Measurements from ENCODE around the gene CACNB4.

Gene CACNB4

DNA sequence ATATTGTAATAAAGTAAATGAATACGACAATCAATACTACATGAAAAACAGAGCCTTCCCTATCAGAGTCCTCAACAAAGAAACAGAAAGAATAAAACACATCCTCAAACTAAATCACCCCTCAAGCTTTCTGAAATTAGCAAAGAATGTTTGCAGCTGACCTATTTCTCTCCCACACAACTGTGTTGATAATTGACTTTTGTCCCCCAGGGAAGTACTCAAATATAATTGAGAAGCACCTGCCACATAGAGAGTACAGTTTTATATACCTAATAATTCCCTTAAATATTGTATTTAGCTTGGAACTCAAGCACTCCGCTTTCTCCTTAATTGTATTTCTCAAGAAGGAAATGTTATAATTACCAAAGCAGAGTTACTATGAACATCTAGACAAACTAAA lies 12.6 kb downstream of the CACNB4 start:
- no peak for DNase-seq

DNA sequence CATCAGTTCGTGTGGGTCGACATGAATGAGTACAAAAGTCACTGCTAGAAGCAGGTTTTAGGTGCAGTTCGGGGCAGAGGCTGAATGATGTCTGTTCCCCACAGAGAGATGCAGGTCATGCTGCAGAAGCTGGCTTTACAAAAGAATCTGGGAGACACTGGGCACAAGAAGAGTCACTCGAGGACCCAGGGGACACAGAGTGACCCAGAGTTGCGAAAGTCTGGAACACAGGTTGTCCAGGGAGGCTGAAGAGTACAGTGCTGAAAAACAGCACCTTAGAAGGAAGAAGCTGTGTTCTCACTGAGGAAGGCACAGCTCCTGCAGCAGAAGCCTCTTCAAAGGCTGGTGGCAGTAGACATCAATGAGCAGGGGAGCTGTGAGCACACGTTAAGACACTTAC lies 14.8 kb downstream of the CACNB4 start:
- DNase-seq = no peak

DNA sequence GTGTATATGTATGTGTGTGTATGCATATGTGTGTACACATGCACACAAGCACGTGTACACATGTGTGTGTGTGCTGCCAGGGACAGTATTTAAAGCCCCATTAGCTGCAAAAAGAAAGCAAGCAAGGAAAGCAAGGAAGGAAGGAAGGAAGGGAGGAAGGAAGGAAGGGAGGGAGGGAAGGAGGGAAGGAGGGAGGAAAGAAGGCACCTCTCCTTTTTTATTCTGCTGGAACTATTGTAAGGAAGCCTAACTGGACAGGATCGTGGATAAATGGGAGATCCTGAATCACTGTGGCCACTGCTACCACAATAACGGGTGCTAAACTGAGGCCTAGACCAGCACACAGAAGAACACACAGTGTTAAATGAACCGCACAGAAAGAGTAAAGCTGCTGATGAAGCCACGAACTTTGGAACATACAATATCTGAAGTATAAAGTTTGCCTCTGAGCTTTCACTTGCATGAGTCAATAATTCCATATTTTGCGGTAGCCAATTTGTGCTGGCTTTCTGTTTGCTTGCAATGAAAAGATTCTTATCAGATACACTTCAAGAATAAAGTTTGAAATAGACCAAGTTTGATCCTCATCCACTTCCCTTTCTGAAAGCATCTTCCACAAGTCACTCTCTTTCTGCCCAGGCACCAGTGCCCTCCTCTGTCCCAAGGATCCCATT lies 15.5 kb downstream of the CACNB4 start:
- DNase-seq = no peak

DNA sequence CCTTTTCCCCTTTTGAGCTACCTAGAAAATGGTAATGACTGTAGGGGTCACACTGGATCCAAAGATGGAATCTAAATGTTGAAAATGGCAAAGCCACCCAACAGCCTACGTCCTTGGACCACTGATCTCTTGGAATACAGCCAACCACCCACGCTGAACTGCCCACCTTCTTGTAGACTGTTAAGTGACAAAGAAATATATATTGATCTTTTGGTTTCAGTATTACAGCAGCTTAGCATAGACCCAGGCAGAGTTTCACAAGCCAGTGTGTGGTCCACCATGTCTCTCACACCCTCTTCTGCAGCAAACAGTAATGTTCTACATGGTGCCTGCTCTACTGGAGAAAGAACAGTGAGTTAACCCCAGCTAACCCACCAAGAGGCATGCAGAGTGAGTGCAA lies 20.2 kb downstream of the CACNB4 start:
- DNase-seq = no peak

DNA sequence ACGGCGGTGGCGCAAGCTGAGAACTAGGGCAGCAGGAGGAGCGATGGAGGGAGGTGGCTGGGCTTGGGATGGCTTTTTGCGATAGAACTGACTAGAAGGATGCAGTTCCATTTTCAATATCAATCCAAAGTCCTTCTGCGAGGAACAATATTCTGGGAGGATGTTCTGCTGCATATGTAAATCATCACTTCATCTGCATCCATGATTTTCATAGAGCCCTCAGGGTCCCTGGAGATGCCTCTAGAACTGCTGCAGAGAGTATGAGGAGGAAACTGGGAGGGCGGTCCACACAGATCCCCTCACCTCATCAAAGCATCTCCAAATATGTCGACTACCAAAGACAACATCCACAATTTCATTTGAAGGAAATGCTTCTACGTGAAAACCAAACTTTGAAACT lies 20.8 kb downstream of the CACNB4 start:
- DNase-seq = no peak

DNA sequence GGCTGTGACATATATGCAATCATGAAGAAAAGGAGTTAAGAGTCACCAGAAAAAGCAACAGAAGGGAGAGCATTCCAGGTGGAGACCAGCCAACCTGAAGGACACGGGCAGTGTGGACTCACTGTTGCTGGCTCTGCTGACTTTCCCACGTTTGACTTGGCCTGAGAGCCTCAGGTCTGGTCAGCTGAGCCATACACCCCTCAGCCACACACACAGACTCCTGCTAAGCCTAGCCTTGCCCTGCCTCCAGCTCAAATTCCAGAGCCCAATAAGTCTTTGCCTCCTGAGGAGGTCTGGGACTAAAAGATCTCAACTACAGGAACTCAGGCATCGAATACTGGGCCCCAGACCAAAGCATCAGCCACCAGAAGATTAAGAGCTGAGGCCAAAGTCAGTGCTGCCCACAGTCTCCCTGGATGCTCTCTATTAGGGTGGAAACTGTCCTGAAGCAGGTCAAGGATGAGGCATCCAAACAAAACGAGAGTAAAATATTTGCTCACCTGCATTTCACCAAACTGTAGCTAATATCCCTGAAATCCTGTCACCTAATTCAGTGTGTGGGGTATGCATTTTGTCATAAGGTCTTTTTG lies 23.3 kb downstream of the CACNB4 start:
- no peak for DNase-seq

DNA sequence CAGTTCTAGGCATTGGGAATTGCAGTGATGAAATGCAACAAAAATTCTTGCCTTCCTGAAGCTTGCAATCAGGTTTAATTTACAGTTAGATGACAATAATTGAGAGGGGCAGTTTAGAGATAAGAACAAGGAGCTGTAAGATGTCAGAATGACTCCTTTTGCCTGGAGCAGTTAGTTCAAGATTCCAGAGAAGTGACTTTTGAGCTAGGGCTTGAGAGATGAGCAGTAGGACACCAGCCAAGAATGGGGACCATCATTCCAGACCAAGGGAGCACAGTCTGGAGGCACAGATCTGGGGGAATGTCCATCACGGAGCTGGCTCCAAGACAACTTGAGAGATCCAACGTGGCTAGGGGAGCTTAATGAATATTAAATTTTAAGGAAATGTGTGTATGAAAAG lies 26.8 kb downstream of the CACNB4 start:
- no peak for DNase-seq

DNA sequence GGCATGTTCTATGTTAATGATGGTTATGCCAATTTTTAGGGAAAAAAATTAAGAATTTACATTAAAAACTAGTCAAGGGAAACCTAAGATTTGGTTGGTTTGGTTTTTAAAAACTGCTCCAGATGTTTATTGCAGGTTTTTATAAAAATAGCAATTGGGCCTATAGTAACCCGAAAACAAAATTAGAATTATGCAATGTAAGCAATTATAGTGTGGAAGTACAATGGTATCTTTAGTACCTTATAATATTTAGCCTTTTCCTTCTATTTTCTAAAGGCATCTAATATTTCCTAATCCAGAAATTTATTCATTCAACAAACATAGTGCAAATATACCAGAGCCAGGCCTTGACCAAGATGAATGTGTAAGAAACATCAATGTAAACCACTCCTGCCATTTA lies 27.3 kb downstream of the CACNB4 start:
- DNase-seq = no peak

DNA sequence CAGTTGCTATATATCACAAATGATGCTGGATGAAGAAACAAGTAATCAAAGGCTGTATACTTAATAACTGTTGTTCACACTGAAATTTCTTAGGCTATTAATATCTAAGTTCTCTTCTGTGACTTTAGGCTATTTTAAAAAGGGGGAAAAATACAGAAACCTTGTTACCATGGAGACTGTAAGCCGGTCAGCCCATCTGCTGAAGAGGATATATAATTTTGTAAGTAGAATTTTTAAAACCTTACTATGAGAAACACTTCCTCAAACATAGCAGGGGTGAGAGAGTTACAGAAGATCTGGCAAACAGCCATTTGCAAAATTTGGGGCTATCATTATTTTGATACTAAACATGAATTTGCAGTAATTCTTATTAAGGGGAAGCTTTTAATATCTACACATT lies 27.8 kb downstream of the CACNB4 start:
- no peak for DNase-seq

DNA sequence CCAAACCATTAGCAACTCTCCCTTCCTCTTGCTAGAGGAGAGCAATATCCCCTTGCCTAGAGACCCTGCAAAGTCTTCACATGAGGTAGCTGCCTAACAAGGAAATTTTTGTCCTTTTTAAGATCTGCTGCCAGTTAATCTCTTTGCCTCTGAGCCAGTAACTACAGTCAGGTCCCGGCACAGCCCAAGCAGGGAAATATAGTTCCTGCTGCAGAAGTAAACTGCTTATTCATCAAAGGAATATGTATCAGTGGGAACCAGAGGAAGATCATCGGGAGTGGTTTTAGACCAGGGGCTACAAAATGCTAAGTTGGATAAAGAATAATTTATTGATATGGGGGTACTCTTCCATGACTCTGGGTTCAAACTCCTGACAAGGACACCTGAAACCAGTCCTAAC lies 30.6 kb downstream of the CACNB4 start:
- DNase-seq = no peak

DNA sequence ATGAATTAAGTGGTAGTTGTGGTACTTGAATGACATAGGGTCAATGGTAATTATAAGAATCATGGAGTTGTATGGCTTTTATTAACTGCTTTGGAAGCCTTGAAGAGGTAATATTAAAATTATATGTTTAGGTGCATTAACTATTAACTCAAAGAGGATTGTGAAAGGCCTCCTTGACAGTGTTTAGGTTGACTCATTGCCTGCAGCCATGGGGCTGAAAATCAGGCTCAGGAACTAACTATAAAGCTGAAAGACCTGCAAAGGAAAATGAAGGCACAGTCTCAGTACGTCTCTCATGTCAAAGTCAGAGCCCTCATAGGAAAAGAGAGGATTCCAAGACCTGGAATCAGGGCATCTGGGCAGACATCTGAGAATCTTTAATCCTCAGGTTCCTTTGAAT lies 31.0 kb downstream of the CACNB4 start:
- no peak for DNase-seq

DNA sequence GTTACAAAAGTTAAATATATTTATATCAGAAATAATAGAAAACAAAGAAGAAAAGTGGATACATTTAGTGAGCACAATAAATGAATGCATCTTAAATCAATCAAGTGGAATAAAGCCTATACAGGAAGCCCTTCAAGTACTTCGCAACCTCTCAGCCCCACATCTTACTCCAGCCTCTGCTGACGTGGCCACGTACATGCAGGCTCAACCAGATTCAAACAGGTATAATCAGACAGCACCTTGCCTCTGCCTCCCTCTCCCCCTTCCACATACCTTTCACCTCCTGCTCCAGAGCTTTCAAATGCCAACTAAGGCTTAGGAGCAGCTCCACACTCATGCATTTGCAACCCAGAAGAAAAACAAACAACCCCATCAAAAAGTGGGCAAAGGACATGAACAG lies 32.9 kb downstream of the CACNB4 start:
- DNase-seq = no peak

DNA sequence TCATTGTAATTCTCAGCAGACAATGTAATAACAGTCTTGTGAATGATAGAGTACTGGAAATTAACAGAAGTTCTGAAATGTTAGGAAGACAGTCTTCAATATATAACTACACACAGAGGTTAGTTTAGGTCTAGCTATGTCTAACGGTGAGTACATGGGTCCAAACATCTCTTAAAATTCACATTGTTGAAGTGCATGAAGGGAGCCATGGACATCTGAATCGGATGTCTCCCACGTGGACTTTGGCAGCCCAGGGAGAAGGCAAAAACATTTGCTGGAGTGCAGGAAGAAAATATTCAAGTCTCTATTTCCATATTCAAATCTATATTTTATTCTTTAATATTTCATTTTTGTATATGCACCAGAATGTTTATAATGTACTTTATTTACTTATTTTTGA lies 34.8 kb downstream of the CACNB4 start:
- DNase-seq = no peak

DNA sequence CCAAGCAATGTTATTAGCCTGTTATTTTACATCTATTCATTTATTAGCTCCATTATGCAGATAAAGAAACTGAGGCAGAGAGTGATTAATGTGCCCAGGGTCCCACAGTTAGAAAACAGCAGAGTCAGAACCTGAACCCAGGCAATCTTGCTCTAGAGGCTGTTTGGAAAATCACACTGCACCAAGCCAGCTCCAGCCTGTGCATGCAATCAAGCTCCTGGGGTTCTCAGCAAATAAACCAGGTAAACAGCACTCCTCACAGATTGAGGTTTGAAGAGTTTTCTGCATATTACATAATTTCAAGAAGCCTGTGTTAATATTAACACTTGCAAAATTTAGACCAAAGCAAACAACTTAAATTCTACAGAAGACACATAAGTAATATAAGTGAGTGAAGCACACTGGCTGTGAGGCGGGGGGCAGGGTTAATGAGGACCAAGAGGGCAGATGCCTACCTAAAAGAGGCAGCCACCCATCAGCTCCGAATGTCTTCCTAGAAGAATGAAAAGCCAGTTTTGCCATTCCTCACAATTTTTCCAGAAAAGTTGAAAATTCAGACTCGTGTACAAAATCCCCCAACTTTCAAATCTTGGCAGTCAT lies 35.4 kb downstream of the CACNB4 start:
- DNase-seq = no peak

DNA sequence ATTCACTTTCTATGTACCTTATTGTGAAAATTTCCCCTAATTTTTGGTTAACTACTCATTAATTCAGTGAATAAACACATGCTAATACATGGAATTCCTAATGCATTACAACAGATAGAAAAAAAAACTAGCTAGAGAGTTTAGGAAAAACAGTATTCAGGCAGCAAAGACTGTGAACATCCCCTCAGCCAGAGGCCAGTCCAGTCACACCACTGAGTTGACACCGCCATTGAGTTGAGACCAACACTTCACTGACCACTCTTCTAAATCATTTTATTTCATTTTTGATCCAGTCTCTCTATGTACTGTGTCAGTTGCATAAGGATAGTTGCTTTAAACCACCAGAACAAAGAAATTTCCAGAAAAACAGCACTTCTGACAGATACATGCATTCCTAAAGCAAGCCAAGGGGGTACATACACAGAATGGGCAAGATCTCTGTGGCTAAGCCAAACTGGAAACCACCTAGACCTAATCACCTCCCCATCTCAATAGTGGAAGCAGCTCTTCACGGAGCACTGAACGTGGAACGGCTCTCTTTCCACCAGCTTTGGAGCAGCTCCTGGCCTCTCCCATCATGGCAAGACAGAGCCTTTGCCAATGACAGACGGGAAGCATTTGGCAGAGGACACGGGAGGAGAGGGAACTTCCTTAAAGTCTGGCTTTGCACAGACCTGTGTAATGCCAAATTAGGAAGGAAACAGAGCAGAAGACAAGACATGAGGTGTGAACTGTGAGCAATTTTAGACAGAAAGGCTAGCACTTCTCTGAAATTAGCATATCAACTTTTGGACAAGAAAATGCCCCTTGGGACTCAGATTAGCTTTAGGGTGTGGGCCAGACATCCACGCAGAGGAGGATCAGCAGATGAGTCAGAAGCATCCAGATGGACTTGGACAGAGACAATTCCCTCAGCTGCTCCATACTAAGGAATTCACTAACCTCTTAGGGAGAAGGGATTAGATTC lies 36.4 kb downstream of the CACNB4 start:
- DNase-seq = no peak

DNA sequence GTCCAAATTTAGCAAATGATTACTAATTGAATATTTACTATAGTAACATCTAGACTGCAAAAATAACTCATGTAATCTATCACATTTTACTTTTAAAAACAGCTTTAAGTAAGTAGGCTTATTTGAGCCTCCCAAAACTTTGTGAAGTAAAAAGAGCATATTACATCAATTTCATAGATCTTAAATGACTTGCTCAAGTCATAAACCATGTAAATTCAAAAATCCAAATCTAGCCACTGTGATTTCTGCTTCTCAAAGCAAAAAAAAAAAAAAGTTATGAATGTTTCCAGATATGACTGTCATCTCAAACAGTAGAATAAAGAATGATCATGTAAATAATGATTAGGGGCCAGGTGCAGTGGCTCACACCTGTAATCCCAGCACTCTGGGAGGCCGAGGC lies 37.5 kb downstream of the CACNB4 start:
- no peak for DNase-seq

DNA sequence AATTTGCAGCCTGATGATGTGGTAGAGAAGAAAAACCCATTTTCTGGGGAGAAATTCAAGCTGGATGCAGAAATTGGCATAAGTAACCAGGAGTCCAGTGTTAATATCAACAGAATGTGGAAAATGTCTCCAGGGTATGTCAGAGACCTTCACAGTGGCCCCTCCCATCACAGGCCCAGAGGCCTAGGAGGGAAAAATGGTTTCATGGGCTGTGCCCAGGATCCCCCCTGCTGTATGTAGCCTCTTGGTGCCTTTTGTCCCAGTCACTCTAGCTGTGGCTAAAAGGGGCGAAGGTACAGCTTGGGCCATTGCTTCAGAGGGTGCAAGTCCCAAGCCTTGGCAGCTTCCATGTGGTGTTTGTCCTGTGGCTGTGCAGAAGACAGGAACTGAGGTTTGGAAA lies 40.2 kb downstream of the CACNB4 start:
- no peak for DNase-seq

DNA sequence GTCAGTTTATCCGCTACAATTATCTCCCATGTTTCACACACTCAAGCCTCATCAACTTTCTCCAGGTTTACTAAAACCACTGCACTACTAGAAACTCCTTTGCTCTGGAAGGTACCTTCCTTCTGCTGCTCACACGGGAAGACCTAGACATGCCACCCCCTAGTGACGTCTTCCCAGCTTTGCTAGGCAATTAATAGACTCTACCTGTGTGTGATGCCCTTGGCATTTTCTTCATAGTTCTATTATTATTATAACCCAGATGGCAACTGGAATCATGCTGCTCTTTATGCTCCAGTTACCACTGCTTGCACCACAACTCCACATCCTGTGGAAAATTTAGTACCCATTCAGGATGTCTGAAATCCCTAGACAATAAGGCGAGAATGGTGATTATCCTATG lies 42.4 kb downstream of the CACNB4 start:
- DNase-seq = no peak

DNA sequence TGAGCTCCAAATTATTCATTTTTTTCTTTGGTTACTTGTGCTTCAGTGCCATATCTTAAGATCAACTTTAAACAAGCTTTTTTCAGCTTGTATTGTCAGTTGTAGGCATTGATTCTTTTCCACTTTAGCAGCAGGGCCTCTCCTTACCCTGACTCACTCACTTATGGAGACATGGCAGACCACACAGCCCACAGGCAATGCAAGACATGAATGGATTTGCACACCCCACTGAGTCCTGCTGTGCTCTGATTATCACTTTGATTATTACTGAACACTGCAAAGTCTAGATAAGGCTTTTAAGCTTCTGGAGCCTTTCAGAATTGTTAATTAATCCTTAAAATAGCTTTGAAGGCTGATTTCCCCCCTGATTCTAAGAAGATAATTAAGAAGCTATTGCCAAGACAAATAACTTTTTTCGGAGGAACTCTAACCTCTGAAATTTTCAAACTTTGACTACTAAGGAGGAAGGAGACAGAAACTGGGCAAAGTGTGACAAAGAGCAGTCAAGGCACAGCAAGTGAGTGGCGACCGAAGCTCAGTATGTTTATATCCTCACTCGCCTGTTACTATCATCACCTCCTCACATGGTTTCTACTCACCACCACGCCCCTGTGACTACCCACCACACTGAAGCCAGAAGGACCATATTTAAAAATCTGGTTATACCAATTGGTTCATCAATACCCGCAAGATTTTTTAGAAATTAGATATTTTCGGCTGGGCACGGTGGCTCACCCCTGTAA lies 43.3 kb downstream of the CACNB4 start:
- no peak for DNase-seq

DNA sequence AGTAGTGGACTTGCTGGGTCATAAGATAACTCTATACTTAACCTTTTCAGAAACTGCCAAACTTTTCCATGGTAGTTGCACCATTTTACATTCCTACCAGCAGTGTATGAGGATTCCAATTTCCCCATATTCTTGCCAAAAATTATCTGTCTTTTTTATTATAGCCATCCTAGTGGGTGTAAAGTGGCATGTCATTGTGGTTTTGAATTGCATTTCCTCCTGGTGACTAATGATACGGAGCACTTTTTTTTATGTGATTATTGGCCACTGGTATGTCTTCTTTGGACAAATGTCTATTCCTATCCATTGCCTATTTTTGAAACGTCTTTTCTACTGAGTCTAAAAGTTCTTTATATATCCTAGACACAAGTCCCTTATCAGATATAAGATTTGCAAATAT lies 44.3 kb downstream of the CACNB4 start:
- DNase-seq = no peak

DNA sequence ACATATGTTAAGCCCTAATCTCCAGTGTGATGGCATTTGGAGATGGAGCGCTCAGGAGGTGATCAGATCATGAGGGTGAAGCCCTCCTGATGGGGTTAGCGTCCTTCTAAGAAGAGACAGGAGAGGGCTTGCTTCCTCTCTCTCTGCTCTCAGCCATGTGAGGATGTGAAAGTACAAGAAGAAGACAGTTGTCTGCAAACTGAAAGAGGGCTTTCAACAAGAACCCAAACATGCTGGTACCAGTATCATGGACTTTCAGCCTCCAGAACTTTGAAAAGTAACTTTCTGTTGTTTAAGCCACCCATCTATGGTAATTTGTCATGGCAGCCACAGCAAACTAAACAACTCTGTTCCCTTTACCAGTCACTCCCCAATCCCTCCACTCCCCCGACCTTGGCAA lies 47.4 kb downstream of the CACNB4 start:
- no peak for DNase-seq

DNA sequence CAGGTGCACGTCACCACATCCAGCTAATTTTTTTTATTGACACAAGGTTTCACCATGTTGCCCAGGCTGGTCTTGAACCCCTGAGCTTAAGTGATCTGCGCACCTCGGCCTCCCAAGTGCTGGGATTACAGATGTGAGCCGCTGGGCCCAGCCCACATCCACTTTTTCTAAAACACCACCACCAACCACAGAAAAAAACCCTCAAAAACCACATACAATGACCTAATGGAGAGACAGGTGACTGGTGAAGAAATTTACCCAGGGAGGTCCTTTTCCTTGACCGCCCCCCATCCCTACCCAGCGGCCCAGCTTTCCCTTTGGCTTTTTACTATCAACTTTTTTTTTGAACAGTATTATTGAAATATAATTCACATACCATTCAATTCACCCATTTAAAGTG lies 47.9 kb downstream of the CACNB4 start:
- no peak for DNase-seq

DNA sequence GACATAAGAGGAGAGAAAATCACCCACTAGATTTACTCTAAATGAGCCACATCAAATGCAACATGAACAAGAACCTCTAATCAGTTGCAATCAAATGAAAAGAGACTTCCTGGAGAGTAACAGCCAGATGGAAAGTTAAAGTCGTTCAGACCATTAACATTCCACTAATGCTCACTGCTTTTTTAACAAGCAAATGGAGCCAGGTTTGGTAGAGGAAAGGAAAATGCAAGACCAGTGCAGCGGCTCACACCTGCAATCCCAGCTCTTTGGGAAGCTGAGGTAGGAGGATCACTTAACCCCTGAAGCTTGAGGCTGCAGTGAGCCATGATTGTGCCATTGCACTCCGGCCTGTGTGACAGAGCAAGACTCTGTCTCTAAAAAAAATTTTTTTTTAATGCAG lies 48.5 kb downstream of the CACNB4 start:
- no peak for DNase-seq
